Muscle layer of duodenum (tissue), 2 donors: ENCODE measurements around the gene MRC2.
"Not testable (repeated sequence)": the region's sequence is repeated elsewhere in the genome, so short reads cannot be mapped to it uniquely, and the experiment has no call there.

Experiments
- H3K27ac ChIP-seq: one replicate; pipeline ENCODE4 v1.7.0; 2013; ENCODE audit warnings: mild to moderate bottlenecking, low read length
- H3K27me3 ChIP-seq: one replicate; pipeline ENCODE4 v1.7.0; 2013; ENCODE audit warnings: low read depth, mild to moderate bottlenecking, control low read depth, low read length
- H3K36me3 ChIP-seq, 2 donors: one replicate each; pipeline ENCODE4 v1.7.0; 2013; ENCODE audit warnings: low read length in 2 of 2, control low read depth in 1 of 2, mild to moderate bottlenecking in 1 of 2; ENCODE audit not compliant: insufficient read depth in 2 of 2, control insufficient read depth in 1 of 2
- H3K4me1 ChIP-seq, 2 donors: one replicate each; pipeline ENCODE4 v1.7.0; 2013; ENCODE audit warnings: low read length in 2 of 2, mild to moderate bottlenecking in 2 of 2, control low read depth in 1 of 2, moderate library complexity in 1 of 2; ENCODE audit not compliant: insufficient read depth in 2 of 2, control insufficient read depth in 1 of 2
- H3K4me3 ChIP-seq, 2 donors: one replicate each; pipeline ENCODE4 v1.7.0; 2013; ENCODE audit warnings: low read length in 2 of 2, low read depth in 1 of 2, mild to moderate bottlenecking in 1 of 2
- H3K9me3 ChIP-seq, 2 donors: one replicate each; pipeline ENCODE4 v1.7.0; 2013; ENCODE audit warnings: low read length in 2 of 2, control low read depth in 1 of 2, mild to moderate bottlenecking in 1 of 2; ENCODE audit not compliant: control insufficient read depth in 1 of 2
- donor health status: healthy.

MRC2 gene

DNA sequence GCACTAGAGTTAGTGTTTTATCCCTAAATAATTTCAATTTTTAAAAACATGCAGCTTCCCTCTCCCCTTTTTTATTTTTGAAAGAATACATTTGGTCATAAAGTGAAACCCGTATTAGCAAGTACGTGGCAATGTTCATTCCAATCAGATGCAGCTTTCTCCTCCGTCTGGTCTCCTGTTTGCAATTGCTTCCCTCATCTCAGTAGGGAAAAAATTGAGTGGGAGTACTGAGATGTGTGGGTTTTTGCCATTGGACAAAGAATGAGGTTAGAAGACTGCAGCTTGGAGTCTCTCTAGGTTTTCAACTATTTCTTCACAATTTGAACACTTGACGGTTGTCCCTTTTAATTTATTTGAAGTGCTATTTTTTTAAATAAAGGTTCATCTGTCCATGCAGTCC is 14.4 kb upstream of the MRC2 start:
- H3K27me3 ChIP-seq, H3K4me1 ChIP-seq, H3K4me3 ChIP-seq, H3K27ac ChIP-seq, H3K9me3 ChIP-seq: not testable (repeated sequence)
- peaks cover 31 to 43% of the 10 kb centered on the region in 2 donors for H3K36me3 ChIP-seq

DNA sequence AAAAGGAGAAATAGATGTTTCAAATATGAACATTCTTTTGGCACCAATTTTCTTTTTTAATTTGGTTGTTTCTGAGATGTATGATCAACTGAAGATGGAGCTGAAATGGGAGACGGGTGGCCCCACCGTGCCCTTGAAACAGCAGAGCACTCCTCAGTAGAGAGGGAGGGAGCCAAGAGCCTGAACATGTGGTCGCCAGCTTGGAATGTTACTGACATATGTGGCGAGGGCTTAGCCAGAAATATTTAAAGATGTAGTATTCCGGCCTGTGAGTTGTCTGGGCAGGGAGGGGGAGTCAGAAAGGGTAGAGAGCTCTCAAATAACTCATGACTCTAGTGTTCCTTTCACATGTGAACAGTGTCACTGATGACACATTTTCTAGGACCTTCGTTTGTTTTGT is 13.3 kb upstream of the MRC2 start:
- no peak overlapping the region for H3K27ac ChIP-seq
- H3K4me1 ChIP-seq, result peaks cover 0 to 4% of the 10 kb centered on the region in 2 donors
- H3K36me3 ChIP-seq, result peaks cover 23 to 32% of the 10 kb centered on the region in 2 donors
- H3K9me3 ChIP-seq, result no peaks in the 10 kb centered on the region
- H3K27me3 ChIP-seq, result no peaks in the 10 kb centered on the region
- H3K4me3 ChIP-seq, result no peak overlapping the region

DNA sequence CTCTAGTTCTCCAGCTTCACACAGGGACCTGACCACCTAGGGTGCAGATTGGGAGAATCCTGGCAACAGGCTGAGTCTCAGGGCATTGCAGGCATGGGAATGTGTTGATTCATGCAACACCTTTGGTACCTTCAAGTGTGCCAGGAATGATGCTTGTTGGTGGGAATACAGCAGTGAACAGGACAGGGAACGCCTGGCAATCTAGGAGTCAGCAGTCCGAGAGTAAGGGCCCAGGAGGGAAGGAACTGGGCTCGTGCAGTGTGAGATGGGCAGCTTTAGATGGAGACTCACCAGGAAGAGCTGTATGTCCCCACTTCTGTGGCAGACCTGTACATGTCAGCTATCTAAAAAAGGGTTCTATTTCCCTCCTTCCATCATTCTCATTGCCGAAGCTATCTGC is 12.0 kb upstream of the MRC2 start:
- H3K27me3 ChIP-seq, result no peaks in the 10 kb centered on the region
- no peaks in the 10 kb centered on the region for H3K9me3 ChIP-seq
- H3K4me3 ChIP-seq, result no peak overlapping the region
- H3K27ac ChIP-seq, result no peak overlapping the region
- peaks cover 0 to 4% of the 10 kb centered on the region in 2 donors for H3K4me1 ChIP-seq
- peaks cover 10 to 20% of the 10 kb centered on the region in 2 donors for H3K36me3 ChIP-seq

DNA sequence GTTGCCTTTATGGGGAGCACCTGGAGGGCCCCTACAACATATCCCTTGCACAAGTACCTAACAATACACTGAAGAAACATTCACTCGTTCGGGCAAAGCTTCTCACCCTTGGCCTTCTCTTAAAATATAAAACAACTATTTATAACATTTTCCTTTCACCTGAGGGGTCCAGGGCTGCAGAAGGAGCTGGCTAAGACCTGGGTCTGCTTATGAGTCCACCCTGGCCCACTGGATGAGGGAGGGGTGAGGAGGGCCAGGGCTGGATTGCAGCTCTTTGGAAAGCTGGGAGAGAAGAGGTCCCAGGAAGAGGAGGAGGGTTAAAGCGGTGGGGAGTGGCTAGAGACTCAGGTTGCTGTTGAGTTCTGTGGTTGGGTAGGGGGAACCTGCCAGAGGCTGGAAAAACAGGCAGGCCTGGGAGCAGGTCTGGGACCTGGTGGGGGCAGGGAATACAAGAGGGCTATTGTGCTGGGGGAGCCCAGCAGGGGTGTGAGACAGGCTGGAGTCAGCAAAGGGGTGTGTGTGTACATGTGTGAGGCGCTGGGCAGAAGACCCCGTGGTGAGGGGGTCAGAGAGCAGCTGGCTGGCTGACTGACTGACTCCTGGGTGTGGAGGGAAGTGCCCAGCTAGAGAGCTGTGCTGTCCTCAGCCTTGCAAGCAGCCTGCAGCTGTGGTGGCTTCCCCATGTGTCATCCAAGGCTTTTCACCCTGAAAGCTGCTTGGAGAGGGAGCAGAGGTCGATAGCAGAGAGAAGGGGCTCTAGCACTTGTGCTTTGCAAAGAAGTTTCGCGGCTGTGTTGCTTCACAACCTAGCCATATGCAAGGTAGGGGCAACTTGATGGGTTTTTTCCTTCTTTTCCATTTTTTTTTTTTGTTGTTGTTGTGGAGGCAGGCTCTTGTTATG is 10.2 kb upstream of the MRC2 start:
- Histone ChIP-seq H3K36me3 (peaks cover 8 to 10% of the 10 kb centered on the region in 2 donors), H3K27ac (no peak overlapping the region), H3K4me1 (peaks cover 0 to 4% of the 10 kb centered on the region in 2 donors)

DNA sequence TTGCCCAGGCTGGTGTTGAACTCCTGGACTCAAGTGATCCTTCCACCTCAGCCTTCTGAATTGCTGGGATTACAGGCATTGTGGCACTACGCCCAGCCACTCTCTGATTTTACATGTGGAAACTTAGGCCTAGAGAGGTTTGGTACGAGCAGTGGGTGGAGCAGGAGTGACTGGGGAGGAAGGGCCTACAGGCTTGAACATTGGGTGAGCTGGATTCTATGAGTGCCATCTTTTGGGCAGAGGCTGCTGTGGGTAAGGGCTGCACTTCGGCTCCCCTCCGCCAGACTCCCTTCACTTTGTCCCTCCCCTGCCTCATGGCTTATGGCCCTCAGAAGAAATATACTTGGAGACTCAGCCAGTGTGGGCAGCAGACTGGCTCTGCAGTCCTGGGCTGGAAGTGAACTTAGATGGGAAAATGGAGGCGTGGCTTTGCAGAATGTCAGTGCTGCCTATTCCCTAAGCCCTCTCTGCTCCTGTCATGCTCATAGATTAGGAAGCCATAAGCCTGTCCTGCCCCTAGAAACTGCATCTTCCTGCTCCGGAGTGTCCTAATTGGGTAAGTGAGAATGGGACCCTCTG is 9.5 kb upstream of the MRC2 start:
- Histone ChIP-seq H3K27me3 (no peaks in the 10 kb centered on the region), H3K36me3 (peaks cover 7 to 10% of the 10 kb centered on the region in 2 donors), H3K4me1 (peaks cover 0 to 4% of the 10 kb centered on the region in 2 donors), H3K27ac (no peak overlapping the region), H3K9me3 (no peaks in the 10 kb centered on the region), H3K4me3 (no peak overlapping the region)

More for the DNA sequence above, 10.2 kb upstream of the MRC2 start:
- H3K27me3 ChIP-seq, result no peaks in the 10 kb centered on the region
- no peaks in the 10 kb centered on the region for H3K9me3 ChIP-seq
- H3K4me3 ChIP-seq, result no peak overlapping the region

DNA sequence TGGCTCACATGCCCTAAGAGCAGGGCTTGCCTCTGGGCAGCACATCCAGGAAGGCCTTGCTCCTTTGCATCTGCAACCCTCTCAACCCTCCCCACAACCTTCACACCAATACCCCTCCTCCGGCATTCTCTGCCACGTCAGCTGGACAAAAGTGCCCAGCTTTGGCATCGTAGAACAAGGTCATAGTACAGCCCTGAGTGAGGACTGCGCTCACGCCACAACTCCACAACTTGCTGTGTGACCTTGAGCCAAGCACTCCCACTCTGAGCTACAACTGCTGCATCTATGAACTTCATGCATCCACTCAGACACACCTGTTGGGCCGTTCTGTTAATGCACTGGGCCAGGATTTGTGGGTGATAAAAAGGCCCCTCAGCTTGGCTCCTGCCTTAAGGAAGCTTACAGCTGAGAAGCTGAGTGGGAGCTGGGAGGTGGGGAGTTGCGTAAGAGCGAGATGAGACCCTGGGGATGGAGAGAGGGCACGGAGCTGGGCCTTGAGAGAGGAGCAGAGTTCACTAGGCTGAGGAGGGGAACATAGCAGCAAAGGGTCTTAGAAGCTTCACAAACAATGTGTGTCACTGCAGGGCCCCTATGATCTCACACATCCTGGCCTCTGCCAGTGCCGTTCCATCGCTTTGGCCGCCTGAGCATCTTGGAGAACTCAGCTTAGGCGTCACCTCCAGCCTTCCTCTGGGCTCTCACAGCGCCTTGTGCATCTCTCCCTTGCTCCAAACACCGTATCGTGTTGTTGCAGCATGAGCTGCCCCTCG is 8.6 kb upstream of the MRC2 start:
- H3K9me3 ChIP-seq, result no peaks in the 10 kb centered on the region
- H3K27ac ChIP-seq, result no peak overlapping the region
- peaks cover 7 to 10% of the 10 kb centered on the region in 2 donors for H3K36me3 ChIP-seq
- peaks cover 0 to 4% of the 10 kb centered on the region in 2 donors for H3K4me1 ChIP-seq
- no peaks in the 10 kb centered on the region for H3K27me3 ChIP-seq
- no peak overlapping the region for H3K4me3 ChIP-seq

DNA sequence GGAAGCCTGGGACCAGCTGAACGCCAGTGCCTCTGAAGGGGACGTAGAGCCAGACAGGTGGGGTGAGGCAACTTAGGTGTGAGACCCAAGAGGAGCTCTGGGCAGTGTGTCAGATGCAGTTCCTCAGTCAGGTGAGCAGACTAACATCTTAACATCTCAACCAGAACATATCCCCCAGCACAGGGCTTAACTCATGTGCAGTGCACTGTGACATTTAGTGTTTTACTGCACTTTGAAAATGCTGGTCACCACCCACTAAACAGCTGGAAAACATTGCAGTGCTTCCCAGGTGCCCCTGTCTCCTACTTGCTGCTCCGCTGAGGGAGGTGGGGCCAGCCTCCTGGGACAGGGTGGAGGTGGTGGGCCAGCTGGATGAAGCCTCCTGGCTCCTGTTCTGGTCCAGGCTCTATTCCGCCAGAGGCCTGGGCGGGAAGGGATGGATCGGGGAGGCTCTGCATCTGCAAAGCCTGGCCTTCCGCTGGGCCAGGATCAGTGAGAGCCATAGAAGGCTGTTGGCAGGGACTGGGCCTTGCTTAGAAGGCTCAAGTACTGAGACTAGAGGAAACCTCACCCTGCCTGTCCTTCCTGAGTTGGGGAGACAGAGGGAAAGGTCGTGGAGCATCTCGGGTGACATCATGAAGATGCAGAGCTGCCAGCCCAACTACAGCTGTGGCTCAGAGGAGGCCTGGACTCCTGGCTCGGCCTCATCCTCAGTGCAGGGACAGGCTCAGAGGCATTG is 7.9 kb upstream of the MRC2 start:
- H3K9me3 ChIP-seq, result no peaks in the 10 kb centered on the region
- H3K36me3 ChIP-seq, result peaks cover 7 to 10% of the 10 kb centered on the region in 2 donors
- no peak overlapping the region for H3K4me3 ChIP-seq
- H3K27me3 ChIP-seq, result no peaks in the 10 kb centered on the region
- H3K27ac ChIP-seq, result no peak overlapping the region
- H3K4me1 ChIP-seq, result no peaks in the 10 kb centered on the region

DNA sequence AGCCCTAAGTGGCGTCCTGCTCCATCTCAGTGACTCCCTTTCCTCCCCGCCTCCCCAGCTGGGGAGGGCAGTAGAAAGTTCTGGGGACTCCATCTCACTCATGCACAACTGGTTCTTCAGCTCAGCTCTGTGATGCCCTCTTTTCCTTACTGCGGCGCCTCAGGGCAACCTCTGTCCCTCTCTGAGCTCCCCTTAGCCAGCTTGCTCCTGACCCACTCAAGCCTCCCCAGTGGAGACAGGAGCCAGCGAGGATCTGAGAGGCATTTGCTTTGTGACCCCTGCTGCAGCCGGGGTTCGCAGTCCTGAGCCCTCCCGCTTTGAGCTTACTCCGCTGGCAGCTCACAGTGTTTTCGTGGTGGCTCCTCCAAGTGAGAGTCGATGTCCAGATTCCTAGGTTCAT is 6.2 kb upstream of the MRC2 start:
- no peaks in the 10 kb centered on the region for H3K27me3 ChIP-seq
- no peak overlapping the region for H3K27ac ChIP-seq
- H3K36me3 ChIP-seq, result peaks cover 2% of the 10 kb centered on the region in 2 donors
- peaks cover 0 to 10% of the 10 kb centered on the region in 2 donors for H3K4me1 ChIP-seq
- no peaks in the 10 kb centered on the region for H3K9me3 ChIP-seq
- no peak overlapping the region for H3K4me3 ChIP-seq

DNA sequence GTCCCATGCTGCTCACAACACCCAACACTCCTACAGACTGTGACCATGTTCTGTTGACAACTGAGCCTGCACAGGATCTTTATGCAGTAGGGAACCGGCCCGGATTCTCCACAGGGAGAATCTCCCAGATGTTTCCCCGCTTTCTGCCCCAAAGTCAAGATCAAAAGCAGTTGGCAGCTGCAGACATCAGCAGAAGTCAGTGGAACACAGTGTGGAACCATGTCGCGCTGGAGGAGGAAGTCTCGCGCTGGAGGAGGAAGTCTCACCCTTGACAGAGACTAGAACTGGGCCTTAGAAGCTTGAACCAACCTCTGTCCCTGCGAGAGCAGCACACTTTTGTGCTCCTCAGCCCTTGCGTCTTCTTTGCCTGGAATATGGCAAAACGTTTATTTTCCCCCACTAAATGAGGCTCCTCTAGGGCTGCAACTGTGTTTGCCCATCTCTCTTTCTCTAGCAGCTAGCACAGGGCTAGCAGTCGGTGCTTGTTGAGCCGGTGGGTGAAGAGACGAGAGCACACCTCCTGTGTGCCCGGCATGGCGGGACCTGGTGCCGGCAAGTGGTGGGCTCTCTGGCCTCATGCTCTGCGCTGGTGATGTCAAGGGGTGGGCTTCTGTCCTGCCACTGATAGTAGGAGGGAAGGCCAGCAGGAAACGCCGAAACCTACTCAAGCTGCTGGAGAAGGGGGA is 2.1 kb upstream of the MRC2 start:
- H3K9me3 ChIP-seq, result no peaks in the 10 kb centered on the region
- no peak overlapping the region for H3K4me3 ChIP-seq
- no peaks in the 10 kb centered on the region for H3K36me3 ChIP-seq
- H3K27me3 ChIP-seq, result peaks cover 9% of the 10 kb centered on the region
- H3K27ac ChIP-seq, result no peak overlapping the region
- H3K4me1 ChIP-seq, result peaks cover 0 to 29% of the 10 kb centered on the region in 2 donors

DNA sequence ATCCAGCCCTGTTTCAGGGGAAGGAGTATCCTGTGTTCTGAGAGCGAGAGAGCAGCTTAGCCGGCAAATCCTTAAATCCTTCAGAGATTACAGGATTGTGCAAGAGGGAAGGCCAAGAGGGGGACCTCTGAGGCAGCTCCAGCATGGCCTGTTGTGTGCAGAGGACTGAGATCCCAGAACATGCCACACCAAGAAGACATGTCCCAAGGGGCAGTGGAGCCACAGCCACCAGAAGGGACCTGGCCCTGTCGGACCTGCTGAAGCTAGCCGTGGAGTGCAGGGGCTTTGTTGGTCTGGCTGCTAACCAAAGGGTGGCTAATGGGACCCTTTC is 1.6 kb upstream of the MRC2 start:
- H3K4me1 ChIP-seq, result peaks cover 0 to 34% of the 10 kb centered on the region in 2 donors
- H3K36me3 ChIP-seq, result no peaks in the 10 kb centered on the region
- H3K9me3 ChIP-seq, result no peaks in the 10 kb centered on the region
- no peak overlapping the region for H3K27ac ChIP-seq
- H3K27me3 ChIP-seq, result peaks cover 9% of the 10 kb centered on the region
- H3K4me3 ChIP-seq, result no peak overlapping the region
